ENCODE results near the gene MAJIN.

- no peak for TF ChIP-seq EZH2 (IDR thresholded peaks at IDR 0.05; ENCODE audit: borderline replicate concordance)
- TF ChIP-seq, protein P1, sequence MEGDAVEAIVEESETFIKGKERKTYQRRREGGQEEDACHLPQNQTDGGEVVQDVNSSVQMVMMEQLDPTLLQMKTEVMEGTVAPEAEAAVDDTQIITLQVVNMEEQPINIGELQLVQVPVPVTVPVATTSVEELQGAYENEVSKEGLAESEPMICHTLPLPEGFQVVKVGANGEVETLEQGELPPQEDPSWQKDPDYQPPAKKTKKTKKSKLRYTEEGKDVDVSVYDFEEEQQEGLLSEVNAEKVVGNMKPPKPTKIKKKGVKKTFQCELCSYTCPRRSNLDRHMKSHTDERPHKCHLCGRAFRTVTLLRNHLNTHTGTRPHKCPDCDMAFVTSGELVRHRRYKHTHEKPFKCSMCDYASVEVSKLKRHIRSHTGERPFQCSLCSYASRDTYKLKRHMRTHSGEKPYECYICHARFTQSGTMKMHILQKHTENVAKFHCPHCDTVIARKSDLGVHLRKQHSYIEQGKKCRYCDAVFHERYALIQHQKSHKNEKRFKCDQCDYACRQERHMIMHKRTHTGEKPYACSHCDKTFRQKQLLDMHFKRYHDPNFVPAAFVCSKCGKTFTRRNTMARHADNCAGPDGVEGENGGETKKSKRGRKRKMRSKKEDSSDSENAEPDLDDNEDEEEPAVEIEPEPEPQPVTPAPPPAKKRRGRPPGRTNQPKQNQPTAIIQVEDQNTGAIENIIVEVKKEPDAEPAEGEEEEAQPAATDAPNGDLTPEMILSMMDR (IDR thresholded peaks at IDR 0.05; ENCODE audit: poor library complexity), result no peak
Observed at GRCh38 chr11:65014726-65015227, 42.9 kb upstream of the MAJIN start.

Measured in hepatocyte (in vitro differentiated cells).